ENCODE data around the gene THOC6. TPM values are rescaled to one million over a fixed set of nuclear protein-coding genes. Genes with fewer than 3 reads are reported as not detected.

Gene THOC6
- total and polyA plus RNA-seq, 9 of the 15 experiments (the other 6 are each of a cell fraction or from before 2014, with no cell fraction given), result 2.5 to 65.4 (median 42.3) TPM

DNA sequence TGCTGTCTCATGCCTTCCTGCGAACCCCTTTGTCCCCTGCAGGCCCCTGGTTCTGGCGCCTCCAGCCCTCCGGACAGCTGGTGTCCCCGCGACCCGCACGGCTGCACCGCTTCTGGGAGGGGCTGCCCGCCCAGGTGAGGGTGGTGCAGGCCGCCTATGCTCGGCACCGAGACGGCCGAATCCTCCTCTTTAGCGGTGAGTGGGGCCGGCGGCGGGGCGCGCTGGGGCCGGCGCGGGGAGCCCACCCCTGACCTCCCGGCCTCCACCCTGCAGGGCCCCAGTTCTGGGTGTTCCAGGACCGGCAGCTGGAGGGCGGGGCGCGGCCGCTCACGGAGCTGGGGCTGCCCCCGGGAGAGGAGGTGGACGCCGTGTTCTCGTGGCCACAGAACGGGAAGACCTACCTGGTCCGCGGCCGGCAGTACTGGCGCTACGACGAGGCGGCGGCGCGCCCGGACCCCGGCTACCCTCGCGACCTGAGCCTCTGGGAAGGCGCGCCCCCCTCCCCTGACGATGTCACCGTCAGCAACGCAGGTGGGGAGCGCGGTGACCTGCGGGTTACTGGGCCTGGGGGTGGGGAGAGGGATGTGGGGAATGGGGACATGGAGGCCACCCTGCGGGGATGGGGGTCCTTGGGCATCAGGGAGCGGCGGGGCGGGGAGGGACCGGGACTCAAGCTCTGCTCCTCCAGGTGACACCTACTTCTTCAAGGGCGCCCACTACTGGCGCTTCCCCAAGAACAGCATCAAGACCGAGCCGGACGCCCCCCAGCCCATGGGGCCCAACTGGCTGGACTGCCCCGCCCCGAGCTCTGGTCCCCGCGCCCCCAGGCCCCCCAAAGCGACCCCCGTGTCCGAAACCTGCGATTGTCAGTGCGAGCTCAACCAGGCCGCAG, 34.5 kb downstream of the THOC6 start:
- FAIRE-seq, result no peak
- Histone ChIP-seq H3K4me1 (replicated peaks in 1 of 2; ENCODE audit: control insufficient read depth in 2 of 2, insufficient read depth in 2 of 2, low read length in 2 of 2) (peaks cover 8 to 38% of the 10 kb centered on the region in 2 experiments), H3K9me1 (ENCODE audit: control insufficient read depth, insufficient read depth, low read length) (peaks cover 4% of the 10 kb centered on the region), H3K4me2 (ENCODE audit: insufficient read depth, low read length) (peak overlapping the region; percentile 93), H4K20me1 (replicated peaks; ENCODE audit: control insufficient read depth, insufficient read depth, low read length) (0 out of 2 replicates have a peak, but pooled peaks cover 3% of the 10 kb centered on the region), H3K27ac (ENCODE audit: extremely low read depth, low read depth, low read length) (peak overlapping the region; percentile 83), H3K9me3 (replicated peaks; ENCODE audit: control insufficient read depth, insufficient read depth, low read depth, low read length) (no peaks in the 10 kb centered on the region), H3K79me2 (ENCODE audit: control insufficient read depth, insufficient read depth, low read length) (peaks cover 2% of the 10 kb centered on the region; the same call in 2 of the 3 replicates), H2AFZ (ENCODE audit: low read depth, low read length) (peak overlapping the region; percentile 95), H3K27me3 (ENCODE audit: control insufficient read depth in 2 of 2, insufficient read depth in 2 of 2, low read length in 2 of 2) (no peaks in the 10 kb centered on the region), H3K9ac (ENCODE audit: insufficient read depth in 1 of 2, low read depth in 2 of 2, low read length in 2 of 2) (peak overlapping the region; percentile 85 to 97; a peak in 3 of 4 replicates), H3K4me3 (peak overlapping the region; percentile 93), H3K36me3 (ENCODE audit: control insufficient read depth, insufficient read depth, low read length) (no peaks in the 10 kb centered on the region)
- peak; percentile 74 for ATAC-seq
- intact Hi-C loops (cut with micrococcal nuclease), result loop anchor here (1.0 to 10.0 kb wide), 4 partner anchors 29 to 116 kb away; no protein-coding TSS in a partner anchor
- no TSS peak for BruUV-seq (replicated peaks)
- WGBS (ENCODE audit: insufficient coverage, low coverage, missing lambda C conversion rate), result 11% methylated on average over 20 of the region's 77 CpGs
- in situ Hi-C loops (cut with MboI), result no loop called here
- peak in 3 of 4 experiments; percentile 61 to 81 (median 68) for DNase-seq (ENCODE audit: extremely low read depth in 1 of 4, low spot score in 3 of 4)
- ChIA-PET POLR2A (interaction anchor here (0.6 to 1.6 kb wide), 5 partner anchors 10 to 109 kb away, joined by 3 to 6 read pairs (median 4); no protein-coding TSS in a partner anchor), CTCF (ENCODE audit: low intra/inter-chr PET ratio) (interaction anchor here (0.9 to 2.6 kb wide), 7 partner anchors 27 to 108 kb away, joined by 3 to 20 read pairs (median 6); no protein-coding TSS in a partner anchor)
- TF ChIP-seq NBN (IDR thresholded peaks at IDR 0.05; ENCODE audit: low read depth) (no peak), ZNF780A (CRISPR knock-in tag; IDR thresholded peaks at IDR 0.05) (no peak), TAF1 (IDR thresholded peaks at IDR 0.05; ENCODE audit: control insufficient read depth, extremely low read depth, insufficient read depth, low read length, severe bottlenecking) (no peak), U2AF1 (optimal IDR thresholded peaks at IDR 0.05; ENCODE audit: low read depth, low read length) (no peak), KLF1 (tag; IDR thresholded peaks at IDR 0.05) (no peak), SRSF7 (optimal IDR thresholded peaks at IDR 0.05; ENCODE audit: low read depth, low read length) (no peak), RBM34 (IDR thresholded peaks at IDR 0.05; ENCODE audit: borderline replicate concordance, insufficient read depth, low read length) (no peak), HNRNPUL1 (IDR thresholded peaks at IDR 0.05; ENCODE audit: low read length) (no peak), HNRNPL (IDR thresholded peaks at IDR 0.05; ENCODE audit: low read depth, low read length) (no peak), LEF1 (IDR thresholded peaks at IDR 0.05) (no peak), PURB (CRISPR knock-in tag; IDR thresholded peaks at IDR 0.05; ENCODE audit: low read depth) (no peak)
- TF ChIP-seq, protein P1, sequence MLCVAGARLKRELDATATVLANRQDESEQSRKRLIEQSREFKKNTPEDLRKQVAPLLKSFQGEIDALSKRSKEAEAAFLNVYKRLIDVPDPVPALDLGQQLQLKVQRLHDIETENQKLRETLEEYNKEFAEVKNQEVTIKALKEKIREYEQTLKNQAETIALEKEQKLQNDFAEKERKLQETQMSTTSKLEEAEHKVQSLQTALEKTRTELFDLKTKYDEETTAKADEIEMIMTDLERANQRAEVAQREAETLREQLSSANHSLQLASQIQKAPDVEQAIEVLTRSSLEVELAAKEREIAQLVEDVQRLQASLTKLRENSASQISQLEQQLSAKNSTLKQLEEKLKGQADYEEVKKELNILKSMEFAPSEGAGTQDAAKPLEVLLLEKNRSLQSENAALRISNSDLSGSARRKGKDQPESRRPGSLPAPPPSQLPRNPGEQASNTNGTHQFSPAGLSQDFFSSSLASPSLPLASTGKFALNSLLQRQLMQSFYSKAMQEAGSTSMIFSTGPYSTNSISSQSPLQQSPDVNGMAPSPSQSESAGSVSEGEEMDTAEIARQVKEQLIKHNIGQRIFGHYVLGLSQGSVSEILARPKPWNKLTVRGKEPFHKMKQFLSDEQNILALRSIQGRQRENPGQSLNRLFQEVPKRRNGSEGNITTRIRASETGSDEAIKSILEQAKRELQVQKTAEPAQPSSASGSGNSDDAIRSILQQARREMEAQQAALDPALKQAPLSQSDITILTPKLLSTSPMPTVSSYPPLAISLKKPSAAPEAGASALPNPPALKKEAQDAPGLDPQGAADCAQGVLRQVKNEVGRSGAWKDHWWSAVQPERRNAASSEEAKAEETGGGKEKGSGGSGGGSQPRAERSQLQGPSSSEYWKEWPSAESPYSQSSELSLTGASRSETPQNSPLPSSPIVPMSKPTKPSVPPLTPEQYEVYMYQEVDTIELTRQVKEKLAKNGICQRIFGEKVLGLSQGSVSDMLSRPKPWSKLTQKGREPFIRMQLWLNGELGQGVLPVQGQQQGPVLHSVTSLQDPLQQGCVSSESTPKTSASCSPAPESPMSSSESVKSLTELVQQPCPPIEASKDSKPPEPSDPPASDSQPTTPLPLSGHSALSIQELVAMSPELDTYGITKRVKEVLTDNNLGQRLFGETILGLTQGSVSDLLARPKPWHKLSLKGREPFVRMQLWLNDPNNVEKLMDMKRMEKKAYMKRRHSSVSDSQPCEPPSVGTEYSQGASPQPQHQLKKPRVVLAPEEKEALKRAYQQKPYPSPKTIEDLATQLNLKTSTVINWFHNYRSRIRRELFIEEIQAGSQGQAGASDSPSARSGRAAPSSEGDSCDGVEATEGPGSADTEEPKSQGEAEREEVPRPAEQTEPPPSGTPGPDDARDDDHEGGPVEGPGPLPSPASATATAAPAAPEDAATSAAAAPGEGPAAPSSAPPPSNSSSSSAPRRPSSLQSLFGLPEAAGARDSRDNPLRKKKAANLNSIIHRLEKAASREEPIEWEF (CRISPR knock-in tag; IDR thresholded peaks at IDR 0.05), result no peak
- TF ChIP-seq, protein P2, sequence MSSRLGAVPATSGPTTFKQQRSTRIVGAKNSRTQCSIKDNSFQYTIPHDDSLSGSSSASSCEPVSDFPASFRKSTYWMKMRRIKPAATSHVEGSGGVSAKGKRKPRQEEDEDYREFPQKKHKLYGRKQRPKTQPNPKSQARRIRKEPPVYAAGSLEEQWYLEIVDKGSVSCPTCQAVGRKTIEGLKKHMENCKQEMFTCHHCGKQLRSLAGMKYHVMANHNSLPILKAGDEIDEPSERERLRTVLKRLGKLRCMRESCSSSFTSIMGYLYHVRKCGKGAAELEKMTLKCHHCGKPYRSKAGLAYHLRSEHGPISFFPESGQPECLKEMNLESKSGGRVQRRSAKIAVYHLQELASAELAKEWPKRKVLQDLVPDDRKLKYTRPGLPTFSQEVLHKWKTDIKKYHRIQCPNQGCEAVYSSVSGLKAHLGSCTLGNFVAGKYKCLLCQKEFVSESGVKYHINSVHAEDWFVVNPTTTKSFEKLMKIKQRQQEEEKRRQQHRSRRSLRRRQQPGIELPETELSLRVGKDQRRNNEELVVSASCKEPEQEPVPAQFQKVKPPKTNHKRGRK (tag; IDR thresholded peaks at IDR 0.05), result no peak

All from K562 (cell line).